Gastrocnemius medialis (tissue), 4 donors: Measurements from ENCODE around the gene UTRN.

Source experiments
- CTCF ChIP-seq, 5 experiments: fragments of 450-650 bp in 3 of 5; fragments of 200-600 bp in 2 of 5; sonication (generic) in 2 of 5; IDR thresholded peaks in 4 of 5; conservative IDR thresholded peaks in 1 of 5; 1 replicate in 4 of 5; 2 replicates in 1 of 5; pipeline ENCODE4 v1.5.1; 2016 to 2019; ENCODE audit warnings: antibody characterized with exemption in 5 of 5, mild to moderate bottlenecking in 3 of 5, moderate library complexity in 3 of 5
- POLR2A ChIP-seq, 2 donors: fragments of 450-650 bp; IDR thresholded peaks; one replicate each; pipeline ENCODE4 v1.6.1; 2017; ENCODE audit warnings: antibody characterized with exemption in 2 of 2, mild to moderate bottlenecking in 2 of 2, moderate library complexity in 2 of 2

GRCh38 chr6:144304223-144304848, 19.2 kb downstream of the UTRN start:
- TF ChIP-seq CTCF (IDR thresholded peaks at IDR 0.05 in 4 of 5, conservative IDR thresholded peaks at IDR 0.05 in 1 of 5): no peak
- TF ChIP-seq POLR2A (IDR thresholded peaks at IDR 0.05): no peak
